HepG2 (cell line): ENCODE data around the gene APIP. TPM values are rescaled to one million over a fixed set of nuclear protein-coding genes. Genes with fewer than 3 reads are reported as not detected.

Experiments
- ARID2 ChIP-seq: sonication (generic); formaldehyde crosslinking; IDR thresholded peaks from 2 replicates; pipeline ENCODE4 v1.8.1; 2022; ENCODE audit warnings: mild to moderate bottlenecking, missing genetic modification reagents, borderline replicate concordance
- CENPT ChIP-seq: sonication (generic); formaldehyde crosslinking; IDR thresholded peaks from 2 replicates; pipeline ENCODE4 v1.8.0; 2022; ENCODE audit warnings: low read depth, mild to moderate bottlenecking, moderate library complexity, missing genetic modification reagents
- CENPX ChIP-seq: sonication (generic); formaldehyde crosslinking; IDR thresholded peaks from 2 replicates; pipeline ENCODE4 v1.9.0; 2021; ENCODE audit warnings: mild to moderate bottlenecking, missing genetic modification reagents, moderate library complexity
- FOXK2 ChIP-seq: fragments of 450-650 bp; IDR thresholded peaks from 2 replicates; pipeline ENCODE4 v1.6.1; 2016
- GLI4 ChIP-seq: sonication (generic); formaldehyde crosslinking; IDR thresholded peaks from 2 replicates; pipeline ENCODE4 v1.5.1; 2020; ENCODE audit warnings: missing genetic modification reagents, mild to moderate bottlenecking, moderate library complexity, borderline replicate concordance
- MIER2 ChIP-seq: IDR thresholded peaks from 2 replicates; pipeline ENCODE4 v1.6.1; 2016; ENCODE audit warnings: missing biosample characterization, missing genetic modification reagents
- MXD3 ChIP-seq: IDR thresholded peaks from 2 replicates; pipeline ENCODE4 v1.6.1; 2016; ENCODE audit warnings: mild to moderate bottlenecking, missing biosample characterization, missing genetic modification reagents
- NCOR1 ChIP-seq: fragments of 200-600 bp; sonication (generic); IDR thresholded peaks from 2 replicates; pipeline ENCODE4 v1.7.0; 2017; ENCODE audit warnings: antibody characterized with exemption, low read length, borderline replicate concordance
- PAX8 ChIP-seq: sonication (generic); formaldehyde crosslinking; IDR thresholded peaks from 2 replicates; pipeline ENCODE4 v1.8.0; 2022; ENCODE audit warnings: mild to moderate bottlenecking, missing genetic modification reagents, borderline replicate concordance
- PRPF4 ChIP-seq: fragments of 200-400 bp; formaldehyde crosslinking; IDR thresholded peaks from 2 replicates; pipeline ENCODE4 v1.6.1; 2016; ENCODE audit warnings: low read length, low read depth; ENCODE audit not compliant: poor library complexity, severe bottlenecking
- RBFOX2 ChIP-seq: fragments of 200-400 bp; formaldehyde crosslinking; IDR thresholded peaks from 2 replicates; pipeline ENCODE4 v1.6.1; 2017; ENCODE audit warnings: low read depth, mild to moderate bottlenecking, low read length
- SP2 ChIP-seq: sonication (generic); formaldehyde crosslinking; IDR thresholded peaks from 2 replicates; pipeline ENCODE4 v1.5.1; 2020; ENCODE audit warnings: mild to moderate bottlenecking, missing genetic modification reagents
- TAF15 ChIP-seq: fragments of 200-400 bp; formaldehyde crosslinking; IDR thresholded peaks from one replicate; pipeline ENCODE4 v1.6.1; 2018; ENCODE audit warnings: mild to moderate bottlenecking, low read depth, low read length; ENCODE audit not compliant: poor library complexity, severe bottlenecking
- ZNF136 ChIP-seq: sonication (generic); formaldehyde crosslinking; IDR thresholded peaks from 2 replicates; pipeline ENCODE4 v1.8.1; 2022; ENCODE audit warnings: low read depth, mild to moderate bottlenecking, moderate library complexity, missing genetic modification reagents
- ZNF260 ChIP-seq: sonication (generic); formaldehyde crosslinking; IDR thresholded peaks from 2 replicates; pipeline ENCODE4 v1.4.0; 2020; ENCODE audit warnings: missing genetic modification reagents, low read depth, mild to moderate bottlenecking, borderline replicate concordance
- ZNF678 ChIP-seq: sonication (generic); formaldehyde crosslinking; IDR thresholded peaks from 2 replicates; pipeline ENCODE4 v1.4.0; 2020; ENCODE audit warnings: mild to moderate bottlenecking, missing genetic modification reagents
- ZSCAN30 ChIP-seq: sonication (generic); formaldehyde crosslinking; IDR thresholded peaks from 2 replicates; pipeline ENCODE4 v1.5.0; 2020; ENCODE audit warnings: mild to moderate bottlenecking, missing genetic modification reagents
- polyA plus RNA-seq, 8 experiments: library from polyadenylated mRNA; depleted of rRNA in 3 of 8; stranded (reverse) in 7 of 8; unstranded in 1 of 8; fragments of >200 nt; fragmentation: Illumina TruSeq in 4 of 8; extraction: Trizol in 4 of 8; gene quantifications; 2 replicates each; pipeline versions ENCODE4 v1.2.1 to v1.2.3, GENCODE V29; 2011 to 2016; ENCODE audit warnings: low read depth in 4 of 8, missing spikeins in 1 of 8, mixed read lengths in 1 of 8; ENCODE audit not compliant: insufficient read depth in 1 of 8
- total RNA-seq, 5 experiments: library from RNA; depleted of rRNA; stranded (reverse); fragments of >200 nt; fragmentation: Illumina TruSeq; extraction: Trizol; gene quantifications; 2 replicates each; pipeline ENCODE4 v1.2.3, GENCODE V29; 2016; ENCODE audit warnings: low read depth in 1 of 5
- TF ChIP-seq, protein P1 (sequence below): sonication (generic); formaldehyde crosslinking; IDR thresholded peaks from 2 replicates; pipeline ENCODE4 v1.9.0; 2021; ENCODE audit warnings: missing genetic modification reagents, borderline replicate concordance
- TF ChIP-seq, protein P2 (sequence below): sonication (generic); formaldehyde crosslinking; IDR thresholded peaks from 2 replicates; pipeline ENCODE4 v1.8.1; 2023; ENCODE audit warnings: missing genetic modification reagents, inconsistent platforms, borderline replicate concordance
- TF ChIP-seq, protein P3 (sequence below): sonication (generic); formaldehyde crosslinking; IDR thresholded peaks from 2 replicates; pipeline ENCODE4 v1.4.0; 2020; ENCODE audit warnings: low read depth, mild to moderate bottlenecking, missing genetic modification reagents

Gene APIP
- total and polyA plus RNA-seq, 2 of the 13 experiments (the other 11 are each of a cell fraction or from before 2014, with no cell fraction given), result 16.9 to 31.0 TPM

- TF ChIP-seq, protein P1, sequence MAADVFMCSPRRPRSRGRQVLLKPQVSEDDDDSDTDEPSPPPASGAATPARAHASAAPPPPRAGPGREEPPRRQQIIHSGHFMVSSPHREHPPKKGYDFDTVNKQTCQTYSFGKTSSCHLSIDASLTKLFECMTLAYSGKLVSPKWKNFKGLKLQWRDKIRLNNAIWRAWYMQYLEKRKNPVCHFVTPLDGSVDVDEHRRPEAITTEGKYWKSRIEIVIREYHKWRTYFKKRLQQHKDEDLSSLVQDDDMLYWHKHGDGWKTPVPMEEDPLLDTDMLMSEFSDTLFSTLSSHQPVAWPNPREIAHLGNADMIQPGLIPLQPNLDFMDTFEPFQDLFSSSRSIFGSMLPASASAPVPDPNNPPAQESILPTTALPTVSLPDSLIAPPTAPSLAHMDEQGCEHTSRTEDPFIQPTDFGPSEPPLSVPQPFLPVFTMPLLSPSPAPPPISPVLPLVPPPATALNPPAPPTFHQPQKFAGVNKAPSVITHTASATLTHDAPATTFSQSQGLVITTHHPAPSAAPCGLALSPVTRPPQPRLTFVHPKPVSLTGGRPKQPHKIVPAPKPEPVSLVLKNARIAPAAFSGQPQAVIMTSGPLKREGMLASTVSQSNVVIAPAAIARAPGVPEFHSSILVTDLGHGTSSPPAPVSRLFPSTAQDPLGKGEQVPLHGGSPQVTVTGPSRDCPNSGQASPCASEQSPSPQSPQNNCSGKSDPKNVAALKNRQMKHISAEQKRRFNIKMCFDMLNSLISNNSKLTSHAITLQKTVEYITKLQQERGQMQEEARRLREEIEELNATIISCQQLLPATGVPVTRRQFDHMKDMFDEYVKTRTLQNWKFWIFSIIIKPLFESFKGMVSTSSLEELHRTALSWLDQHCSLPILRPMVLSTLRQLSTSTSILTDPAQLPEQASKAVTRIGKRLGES, result peak; percentile 88; the same call in 1 of the 2 replicates
- 0 out of 2 replicates have a peak, but pooled peaks have one; percentile 19 for TF ChIP-seq RBFOX2
- no peak for TF ChIP-seq PAX8
- no peak for TF ChIP-seq MIER2 (CRISPR knock-in tag)
- TF ChIP-seq ZNF136 (CRISPR knock-in tag), result peak; percentile 88; the same call in 1 of the 2 replicates
- TF ChIP-seq, protein P2, sequence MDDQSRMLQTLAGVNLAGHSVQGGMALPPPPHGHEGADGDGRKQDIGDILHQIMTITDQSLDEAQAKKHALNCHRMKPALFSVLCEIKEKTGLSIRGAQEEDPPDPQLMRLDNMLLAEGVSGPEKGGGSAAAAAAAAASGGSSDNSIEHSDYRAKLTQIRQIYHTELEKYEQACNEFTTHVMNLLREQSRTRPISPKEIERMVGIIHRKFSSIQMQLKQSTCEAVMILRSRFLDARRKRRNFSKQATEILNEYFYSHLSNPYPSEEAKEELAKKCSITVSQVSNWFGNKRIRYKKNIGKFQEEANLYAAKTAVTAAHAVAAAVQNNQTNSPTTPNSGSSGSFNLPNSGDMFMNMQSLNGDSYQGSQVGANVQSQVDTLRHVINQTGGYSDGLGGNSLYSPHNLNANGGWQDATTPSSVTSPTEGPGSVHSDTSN (CRISPR knock-in tag), result no peak
- no peak for TF ChIP-seq FOXK2
- peak; percentile 91 for TF ChIP-seq NCOR1
- TF ChIP-seq ZNF260 (CRISPR knock-in tag), result no peak
- no peak for TF ChIP-seq TAF15
- no peak for TF ChIP-seq SP2 (CRISPR knock-in tag)
- TF ChIP-seq ZNF678 (CRISPR knock-in tag), result no peak
- no peak for TF ChIP-seq ZSCAN30 (CRISPR knock-in tag)
- TF ChIP-seq ARID2 (CRISPR knock-in tag), result no peak
- TF ChIP-seq CENPT (CRISPR knock-in tag), result no peak
- TF ChIP-seq CENPX (CRISPR knock-in tag), result no peak
- TF ChIP-seq MXD3, result peak; percentile 79; the same call in 1 of the 2 replicates
- TF ChIP-seq GLI4 (CRISPR knock-in tag), result no peak
- TF ChIP-seq PRPF4, result no peak
- TF ChIP-seq, protein P3, sequence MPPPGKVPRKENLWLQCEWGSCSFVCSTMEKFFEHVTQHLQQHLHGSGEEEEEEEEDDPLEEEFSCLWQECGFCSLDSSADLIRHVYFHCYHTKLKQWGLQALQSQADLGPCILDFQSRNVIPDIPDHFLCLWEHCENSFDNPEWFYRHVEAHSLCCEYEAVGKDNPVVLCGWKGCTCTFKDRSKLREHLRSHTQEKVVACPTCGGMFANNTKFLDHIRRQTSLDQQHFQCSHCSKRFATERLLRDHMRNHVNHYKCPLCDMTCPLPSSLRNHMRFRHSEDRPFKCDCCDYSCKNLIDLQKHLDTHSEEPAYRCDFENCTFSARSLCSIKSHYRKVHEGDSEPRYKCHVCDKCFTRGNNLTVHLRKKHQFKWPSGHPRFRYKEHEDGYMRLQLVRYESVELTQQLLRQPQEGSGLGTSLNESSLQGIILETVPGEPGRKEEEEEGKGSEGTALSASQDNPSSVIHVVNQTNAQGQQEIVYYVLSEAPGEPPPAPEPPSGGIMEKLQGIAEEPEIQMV (CRISPR knock-in tag), result no peak
These were observed 13.9 kb upstream of the APIP start (continued) for GRCh38 chr11:34929794-34930763.
